ENCODE data around the gene SYT1.

SYT1 gene

GRCh38 chr12:79119796-79120195 is 255.2 kb downstream of the SYT1 start:
- TF ChIP-seq, protein P1, sequence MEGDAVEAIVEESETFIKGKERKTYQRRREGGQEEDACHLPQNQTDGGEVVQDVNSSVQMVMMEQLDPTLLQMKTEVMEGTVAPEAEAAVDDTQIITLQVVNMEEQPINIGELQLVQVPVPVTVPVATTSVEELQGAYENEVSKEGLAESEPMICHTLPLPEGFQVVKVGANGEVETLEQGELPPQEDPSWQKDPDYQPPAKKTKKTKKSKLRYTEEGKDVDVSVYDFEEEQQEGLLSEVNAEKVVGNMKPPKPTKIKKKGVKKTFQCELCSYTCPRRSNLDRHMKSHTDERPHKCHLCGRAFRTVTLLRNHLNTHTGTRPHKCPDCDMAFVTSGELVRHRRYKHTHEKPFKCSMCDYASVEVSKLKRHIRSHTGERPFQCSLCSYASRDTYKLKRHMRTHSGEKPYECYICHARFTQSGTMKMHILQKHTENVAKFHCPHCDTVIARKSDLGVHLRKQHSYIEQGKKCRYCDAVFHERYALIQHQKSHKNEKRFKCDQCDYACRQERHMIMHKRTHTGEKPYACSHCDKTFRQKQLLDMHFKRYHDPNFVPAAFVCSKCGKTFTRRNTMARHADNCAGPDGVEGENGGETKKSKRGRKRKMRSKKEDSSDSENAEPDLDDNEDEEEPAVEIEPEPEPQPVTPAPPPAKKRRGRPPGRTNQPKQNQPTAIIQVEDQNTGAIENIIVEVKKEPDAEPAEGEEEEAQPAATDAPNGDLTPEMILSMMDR (conservative IDR thresholded peaks at IDR 0.05; ENCODE audit: low read depth, low read length): peak; percentile 32

DNA sequence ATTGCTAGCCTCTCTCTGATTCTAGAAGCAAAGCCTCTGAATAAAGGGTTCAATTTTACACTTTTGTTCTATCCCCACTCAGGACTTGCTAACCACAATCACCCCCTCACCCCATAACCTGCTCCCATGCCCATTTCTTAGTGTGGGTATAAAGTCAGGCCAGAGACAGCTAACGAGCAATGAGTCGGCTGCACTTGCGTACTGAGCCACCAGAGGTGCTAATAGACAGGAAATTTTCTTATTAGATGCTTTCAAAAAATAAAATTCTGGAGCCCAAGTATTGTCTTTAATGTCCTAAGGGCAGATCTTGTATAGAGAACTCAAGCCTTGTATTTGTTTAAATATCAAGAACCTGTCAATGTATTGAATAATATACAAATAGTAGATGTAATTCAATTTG is 256.9 kb downstream of the SYT1 start:
- peak; percentile 38 for DNase-seq (ENCODE audit: low read depth)

More at GRCh38 chr12:79119796-79120195, 255.2 kb downstream of the SYT1 start:
- no peak overlapping the region for H3K4me3 ChIP-seq (ENCODE audit: low read depth, low read length)
- peak; percentile 20 for DNase-seq (ENCODE audit: low read depth)

GRCh38 chr12:79124385-79124784 is 259.8 kb downstream of the SYT1 start:
- TF ChIP-seq, protein P1 (conservative IDR thresholded peaks at IDR 0.05; ENCODE audit: low read depth, low read length): no peak
- no peak for DNase-seq (ENCODE audit: low read depth)
- no peak overlapping the region for H3K4me3 ChIP-seq (ENCODE audit: low read depth, low read length)

More for the DNA sequence above, 256.9 kb downstream of the SYT1 start:
- no peak overlapping the region for H3K4me3 ChIP-seq (ENCODE audit: low read depth, low read length)
- TF ChIP-seq, protein P1 (conservative IDR thresholded peaks at IDR 0.05; ENCODE audit: low read depth, low read length): peak; percentile 67

GRCh38 chr12:79125358-79125757 is 260.8 kb downstream of the SYT1 start:
- no peak for DNase-seq (ENCODE audit: low read depth)
- TF ChIP-seq, protein P1 (conservative IDR thresholded peaks at IDR 0.05; ENCODE audit: low read depth, low read length): no peak

GRCh38 chr12:79127271-79127751 is 262.7 kb downstream of the SYT1 start:
- TF ChIP-seq, protein P1 (conservative IDR thresholded peaks at IDR 0.05; ENCODE audit: low read depth, low read length): no peak
- H3K4me3 ChIP-seq (ENCODE audit: low read depth, low read length): no peak overlapping the region
- DNase-seq (ENCODE audit: low read depth): peak; percentile 97

More at GRCh38 chr12:79125358-79125757, 260.8 kb downstream of the SYT1 start:
- no peak overlapping the region for H3K4me3 ChIP-seq (ENCODE audit: low read depth, low read length)

DNA sequence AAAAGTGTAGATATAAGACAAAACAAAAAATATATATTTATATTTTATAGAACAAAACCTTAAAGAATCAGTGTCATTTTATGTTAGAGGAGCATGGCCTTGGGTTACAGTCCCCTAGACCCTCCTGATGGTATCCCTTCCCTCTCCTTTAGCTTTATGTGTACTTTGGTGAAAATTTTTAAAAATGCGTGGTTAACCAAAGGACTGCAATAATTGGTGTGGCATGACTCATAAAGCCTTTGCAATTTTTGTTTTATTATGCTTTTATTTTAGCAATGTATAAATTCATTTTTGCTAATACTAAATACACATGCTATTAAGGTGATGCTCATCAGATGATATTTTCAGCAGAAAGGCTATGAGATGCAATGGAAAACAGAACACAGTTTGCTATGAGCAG is 264.4 kb downstream of the SYT1 start:
- DNase-seq (ENCODE audit: low read depth): peak; percentile 39
- TF ChIP-seq, protein P1 (conservative IDR thresholded peaks at IDR 0.05; ENCODE audit: low read depth, low read length): no peak
- H3K4me3 ChIP-seq (ENCODE audit: low read depth, low read length): no peak overlapping the region

GRCh38 chr12:79138872-79139271 is 274.3 kb downstream of the SYT1 start:
- TF ChIP-seq, protein P1 (conservative IDR thresholded peaks at IDR 0.05; ENCODE audit: low read depth, low read length): no peak
- no peak overlapping the region for H3K4me3 ChIP-seq (ENCODE audit: low read depth, low read length)
- no peak for DNase-seq (ENCODE audit: low read depth)
